Fibroblast of skin of abdomen (primary cell): ENCODE data around the gene ADORA1.
A peak's percentile ranks its signal among the peaks of the same experiment; 100 is the strongest.

Source experiments
- DNase-seq: peaks from one replicate; pipeline ENCODE4 v3.0.0-alpha.2; 2013

ADORA1 gene

GRCh38 chr1:203122159-203122558, 5.4 kb upstream of the ADORA1 start:
- no peak for DNase-seq

DNA sequence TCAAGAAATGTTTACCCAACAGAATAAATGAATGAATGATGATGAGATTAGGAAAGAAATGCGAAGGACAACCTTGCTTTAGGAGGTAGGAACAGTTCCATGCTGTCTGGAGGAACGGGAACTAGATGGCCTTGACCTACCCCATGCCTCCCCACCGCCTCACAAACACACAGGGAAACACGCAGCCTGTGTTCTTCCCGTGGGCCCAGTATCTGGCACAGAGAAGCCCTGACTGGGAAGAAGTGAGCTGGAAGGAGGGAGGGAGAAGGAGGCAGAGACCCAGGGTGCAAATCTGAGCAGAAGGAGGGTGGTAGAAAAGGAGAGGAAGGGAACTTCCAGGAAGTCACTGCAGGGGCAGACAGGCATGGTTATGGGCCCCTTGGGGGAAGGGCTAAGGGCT, 3.5 kb upstream of the ADORA1 start:
- DNase-seq = no peak

GRCh38 chr1:203124546-203125317, 2.8 kb upstream of the ADORA1 start:
- no peak for DNase-seq

DNA sequence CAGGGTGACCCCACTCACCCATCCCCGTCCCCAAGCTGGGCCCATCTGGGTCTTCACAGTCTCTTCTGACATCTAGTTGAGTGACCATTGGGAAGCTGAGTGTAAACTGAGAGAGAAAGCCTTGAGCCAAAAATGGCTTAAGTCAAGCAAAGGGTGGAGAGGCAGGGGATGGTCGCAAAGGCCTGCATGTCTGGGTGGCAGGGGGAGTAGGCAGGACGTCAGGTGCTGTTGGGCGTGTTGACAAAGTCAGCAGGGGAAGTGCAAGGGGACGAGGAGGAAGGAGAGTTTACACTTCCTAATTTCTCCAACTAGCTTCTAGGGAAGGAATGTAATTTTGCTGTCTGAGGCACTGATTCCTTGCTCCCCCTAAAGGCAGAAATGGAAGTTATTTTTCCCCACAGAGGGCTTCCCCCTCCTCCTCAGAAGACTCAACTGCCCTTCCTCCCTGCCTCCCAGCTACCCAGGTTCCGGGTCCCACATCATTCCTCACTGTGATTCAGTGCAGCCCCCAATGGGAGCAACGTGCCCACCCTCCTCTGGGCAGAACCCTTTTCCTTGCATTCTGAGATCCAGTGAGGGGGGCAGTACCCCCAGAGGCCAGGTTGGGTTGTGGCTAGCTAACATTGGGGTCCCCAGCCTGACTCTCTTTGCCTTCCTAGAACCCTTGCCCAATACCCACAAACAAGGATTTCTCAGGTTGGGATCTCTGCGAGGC, 1.2 kb upstream of the ADORA1 start:
- DNase-seq = peak; percentile 45

GRCh38 chr1:203126866-203127665, 460 bp upstream of the ADORA1 start:
- DNase-seq = peak; percentile 28

- no peak for DNase-seq
Measured at GRCh38 chr1:203128431-203128715, 847 bp downstream of the ADORA1 start.

DNA sequence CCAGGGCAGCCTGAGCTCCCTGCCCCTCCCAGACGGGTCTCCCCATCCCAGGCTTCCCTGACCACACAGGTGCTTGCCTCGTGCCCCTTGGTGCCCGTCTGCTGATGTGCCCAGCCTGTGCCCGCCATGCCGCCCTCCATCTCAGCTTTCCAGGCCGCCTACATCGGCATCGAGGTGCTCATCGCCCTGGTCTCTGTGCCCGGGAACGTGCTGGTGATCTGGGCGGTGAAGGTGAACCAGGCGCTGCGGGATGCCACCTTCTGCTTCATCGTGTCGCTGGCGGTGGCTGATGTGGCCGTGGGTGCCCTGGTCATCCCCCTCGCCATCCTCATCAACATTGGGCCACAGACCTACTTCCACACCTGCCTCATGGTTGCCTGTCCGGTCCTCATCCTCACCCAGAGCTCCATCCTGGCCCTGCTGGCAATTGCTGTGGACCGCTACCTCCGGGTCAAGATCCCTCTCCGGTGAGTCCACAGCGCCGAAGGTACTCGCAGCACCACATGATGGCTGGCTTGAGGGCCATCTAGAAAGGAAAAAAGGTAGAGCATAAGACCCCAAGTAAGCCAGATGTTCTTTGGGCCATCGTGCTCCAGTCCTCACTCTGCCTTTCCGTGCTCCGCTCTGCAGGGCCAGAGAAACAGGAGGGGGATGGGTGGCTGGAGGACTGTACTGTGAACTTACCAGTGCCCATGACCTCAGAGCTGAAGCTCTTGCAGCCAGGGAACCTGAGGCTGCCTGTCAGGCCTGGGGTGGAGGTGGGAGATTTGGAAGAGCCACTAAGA, 1.4 kb downstream of the ADORA1 start:
- no peak for DNase-seq

GRCh38 chr1:203129501-203130231, 2.1 kb downstream of the ADORA1 start:
- DNase-seq = no peak

DNA sequence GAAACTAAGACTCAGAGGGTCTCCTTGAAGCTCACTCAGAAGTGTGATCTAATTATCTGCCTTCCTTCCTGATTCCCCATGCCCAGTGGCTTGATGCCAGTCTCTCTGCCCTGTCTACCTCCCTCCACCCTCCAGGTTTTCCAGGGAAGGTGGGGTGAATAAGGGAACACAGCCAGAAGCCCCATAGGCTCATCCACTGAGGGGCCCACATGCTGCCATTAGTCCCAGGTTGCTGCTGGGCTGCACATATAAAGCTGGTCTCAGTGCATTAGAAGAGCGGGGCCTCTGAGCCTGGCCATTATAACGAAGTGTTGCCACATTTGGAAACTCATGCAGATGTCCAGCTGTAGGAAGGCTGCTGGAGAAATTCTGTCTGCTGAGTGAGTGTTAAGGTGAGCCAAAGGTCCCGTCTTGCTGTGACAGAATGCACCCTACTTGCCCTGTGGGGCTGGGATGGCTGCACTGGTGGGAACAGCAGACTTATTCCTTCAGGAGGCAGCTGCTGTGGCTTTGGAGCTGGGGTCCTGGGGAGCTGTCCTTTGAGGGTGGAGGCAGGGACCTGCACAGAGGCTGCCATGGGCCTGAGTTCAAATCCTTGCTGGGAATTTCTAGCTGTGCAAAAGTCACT, 2.9 kb downstream of the ADORA1 start:
- no peak for DNase-seq

- no peak for DNase-seq
Measured at GRCh38 chr1:203131548-203132200, 4.1 kb downstream of the ADORA1 start.

DNA sequence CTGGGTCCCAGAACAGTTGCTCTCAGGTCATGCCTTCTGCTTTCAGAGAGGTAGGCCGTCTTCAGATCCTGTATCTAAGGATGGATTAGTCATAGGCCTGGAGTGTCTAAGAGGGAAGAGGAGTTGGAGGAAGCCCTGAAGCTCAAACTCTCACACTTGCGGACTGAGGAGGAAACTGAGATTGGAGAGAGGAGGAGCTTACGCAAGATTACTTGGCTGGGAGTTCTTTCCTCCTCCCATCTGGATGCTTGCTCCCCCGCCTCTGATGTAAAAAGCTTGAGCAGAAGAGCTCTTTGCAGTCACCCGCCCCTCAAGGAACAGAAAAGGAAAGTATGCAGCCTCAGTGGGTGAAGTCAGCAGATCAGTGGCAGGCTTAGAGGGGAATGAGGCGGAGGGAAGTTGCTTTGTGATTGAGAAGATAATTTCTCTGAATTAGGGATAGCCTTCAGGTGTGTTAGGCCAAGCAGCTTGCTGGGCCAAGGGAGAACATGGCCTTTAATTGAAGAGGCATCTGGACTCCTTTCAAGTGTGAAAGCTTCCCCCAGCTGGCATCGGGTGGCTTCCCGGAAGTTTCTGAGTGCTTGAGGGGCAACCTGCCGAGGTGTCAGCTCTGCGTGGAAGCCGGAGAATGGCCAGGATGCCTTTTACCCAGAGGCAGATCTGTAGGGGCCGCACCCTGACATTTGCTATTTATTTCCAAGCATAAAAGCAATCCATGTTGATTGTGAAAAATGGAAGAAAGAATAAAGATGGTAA, 6.6 kb downstream of the ADORA1 start:
- DNase-seq = peak; percentile 58

DNA sequence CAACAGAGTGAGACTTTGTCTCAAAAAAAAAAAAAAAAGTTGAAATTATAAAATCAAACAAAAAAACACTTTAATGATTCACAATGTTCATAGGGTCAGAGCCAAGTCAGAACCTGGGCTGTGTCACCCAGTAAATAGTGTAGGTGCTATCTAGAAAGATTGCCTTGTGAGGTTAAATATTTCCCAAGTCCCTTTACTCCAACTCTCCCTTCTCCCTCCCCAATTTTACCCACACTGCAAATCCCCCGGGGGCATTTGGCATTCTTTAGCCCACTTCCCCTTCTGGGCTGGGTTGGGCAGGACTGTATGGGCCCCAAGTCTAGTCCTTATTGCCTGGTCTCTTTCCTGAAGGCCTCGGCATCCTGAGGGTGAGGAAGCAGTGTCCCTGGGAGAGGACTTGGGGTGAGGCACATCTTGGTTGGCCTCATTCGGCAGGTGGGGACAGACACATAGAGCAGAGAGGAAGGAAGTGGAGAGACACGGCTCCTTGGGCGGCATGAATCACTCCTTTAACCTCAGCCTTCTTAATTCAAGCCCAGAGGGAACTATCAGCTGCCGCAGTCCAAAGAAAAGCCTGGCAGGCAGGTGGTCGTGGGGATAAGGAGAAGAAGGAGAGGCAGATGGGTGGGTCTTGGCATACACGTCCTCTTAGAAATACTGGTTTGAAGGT, 8.2 kb downstream of the ADORA1 start:
- DNase-seq = no peak

- DNase-seq = no peak
Measured at GRCh38 chr1:203136409-203137042, 9.0 kb downstream of the ADORA1 start.

GRCh38 chr1:203137324-203137723, 9.8 kb downstream of the ADORA1 start:
- no peak for DNase-seq

GRCh38 chr1:203138066-203138465, 10.5 kb downstream of the ADORA1 start:
- DNase-seq = no peak

DNA sequence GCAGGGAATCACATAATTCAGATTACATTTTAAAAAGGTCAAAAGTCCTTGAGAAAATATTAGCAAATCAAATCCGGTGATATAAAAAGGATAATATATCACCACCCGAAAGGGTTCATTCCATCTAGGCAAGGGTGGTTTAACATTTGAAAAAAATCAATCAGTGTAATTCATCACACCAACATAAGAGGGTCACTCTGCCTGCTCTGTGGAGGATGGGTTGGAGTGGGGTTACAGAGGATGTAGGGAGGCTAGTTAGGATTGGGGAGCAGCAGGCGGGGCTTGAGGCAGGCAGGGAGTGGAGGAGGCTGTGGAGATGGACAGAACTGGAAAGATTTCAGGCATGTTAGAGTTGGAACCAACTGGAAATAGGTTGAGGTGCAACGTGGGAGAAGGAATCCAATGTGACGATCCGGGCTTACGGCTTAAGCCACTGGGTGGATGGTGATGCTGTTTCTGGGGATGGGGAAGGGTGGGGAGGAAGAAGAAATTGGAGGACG, 12.5 kb downstream of the ADORA1 start:
- DNase-seq = no peak

DNA sequence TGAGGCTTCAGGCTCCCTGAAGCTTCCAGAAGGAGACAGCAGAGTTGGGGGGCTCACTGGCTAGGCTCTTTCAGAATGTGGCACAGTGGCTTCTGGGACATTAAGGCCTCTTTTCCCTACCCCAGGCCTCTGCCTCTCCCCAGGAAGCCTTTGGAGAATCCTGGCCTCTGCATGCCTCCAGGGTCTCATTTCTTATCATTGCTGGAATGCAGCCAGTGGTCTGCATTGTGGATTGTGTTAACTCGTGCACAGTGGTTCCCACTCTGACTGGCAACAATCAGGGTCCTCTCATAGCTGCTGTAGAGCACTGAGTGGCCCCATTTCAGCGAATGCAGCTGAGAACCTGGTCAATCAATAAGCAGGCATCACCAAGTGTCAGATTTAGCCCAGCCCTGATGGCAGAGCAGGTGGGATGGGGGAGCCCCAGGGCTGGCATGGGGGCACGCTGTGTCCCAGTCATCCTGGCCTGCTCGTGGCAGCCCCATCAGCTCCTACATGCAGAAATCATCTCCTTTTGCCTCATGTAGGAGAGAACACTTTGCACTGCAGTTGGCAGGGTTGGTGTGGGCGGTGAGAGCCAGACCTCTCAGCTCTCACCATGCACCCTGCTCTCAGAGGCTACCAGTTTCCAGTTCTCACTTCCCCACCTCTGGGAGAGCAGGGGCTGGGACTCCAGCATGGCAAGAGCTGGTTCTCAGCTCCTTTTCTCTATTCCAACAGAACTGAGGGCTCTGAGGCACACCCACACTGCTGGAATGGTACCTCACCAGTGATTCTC, 13.4 kb downstream of the ADORA1 start:
- no peak for DNase-seq

DNA sequence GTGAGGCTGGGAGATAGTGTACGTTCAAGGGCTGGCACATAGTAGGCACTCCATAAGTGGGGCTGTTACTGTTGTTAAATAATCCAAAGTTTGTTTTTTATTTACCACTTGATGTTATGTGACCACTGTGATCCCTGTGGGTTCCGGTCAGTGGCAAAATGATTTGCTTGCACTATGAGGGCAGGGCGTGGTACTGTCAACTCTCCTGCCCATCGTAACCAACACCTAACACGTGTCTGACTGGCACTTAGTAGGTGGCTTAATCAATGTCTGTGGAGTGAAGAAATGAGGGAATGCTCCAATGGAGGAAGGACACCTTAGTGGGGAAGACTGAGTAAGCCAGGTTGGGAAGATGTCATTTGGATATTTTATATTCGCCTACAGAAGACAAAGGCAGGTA, 14.6 kb downstream of the ADORA1 start:
- DNase-seq = no peak
